ENCODE measurements around the gene CCM2.

CCM2 gene

GRCh38 chr7:44959433-44959951 lies 40.5 kb upstream of the CCM2 start:
- no peak for TF ChIP-seq CTCF (IDR thresholded peaks at IDR 0.05)
- Histone ChIP-seq H3K36me3 (no peaks in the 10 kb centered on the region), H3K4me1 (peaks cover 0 to 14% (median 12%) of the 10 kb centered on the region in 4 donors), H3K27me3 (peaks cover 0 to 35% of the 10 kb centered on the region in 2 donors), H3K27ac (no peak overlapping the region), H3K9me3 (no peaks in the 10 kb centered on the region), H3K4me3 (no peak overlapping the region)
- intact Hi-C loops (cut with DNase I; ENCODE audit: low total_unique reads) = no loop called here
- peak in 1 of 2 donors; percentile 29 for DNase-seq

GRCh38 chr7:44960011-44960580 lies 39.9 kb upstream of the CCM2 start:
- H3K4me1 ChIP-seq = peaks cover 0 to 14% (median 12%) of the 10 kb centered on the region in 4 donors
- no peaks in the 10 kb centered on the region for H3K36me3 ChIP-seq
- DNase-seq = peak in 1 of 2 donors; percentile 44
- intact Hi-C loops (cut with DNase I; ENCODE audit: low total_unique reads) = loop anchor here (10.0 kb wide), 1 partner anchor 175 kb away; no protein-coding TSS in a partner anchor
- H3K27ac ChIP-seq = no peak overlapping the region
- H3K4me3 ChIP-seq = no peak overlapping the region
- TF ChIP-seq CTCF (IDR thresholded peaks at IDR 0.05) = no peak
- H3K27me3 ChIP-seq = peaks cover 0 to 36% of the 10 kb centered on the region in 2 donors
- H3K9me3 ChIP-seq = no peaks in the 10 kb centered on the region

GRCh38 chr7:44961844-44962482 lies 38.0 kb upstream of the CCM2 start:
- H3K27ac ChIP-seq = no peak overlapping the region
- peak overlapping the region in 1 of 2 donors; percentile 54 for H3K4me3 ChIP-seq
- TF ChIP-seq CTCF (IDR thresholded peaks at IDR 0.05) = no peak
- peaks cover 0 to 14% (median 12%) of the 10 kb centered on the region in 4 donors for H3K4me1 ChIP-seq
- H3K27me3 ChIP-seq = peaks cover 0 to 39% of the 10 kb centered on the region in 2 donors
- intact Hi-C loops (cut with DNase I; ENCODE audit: low total_unique reads) = loop anchor here (10.0 kb wide), 1 partner anchor 173 kb away; no protein-coding TSS in a partner anchor
- no peaks in the 10 kb centered on the region for H3K36me3 ChIP-seq
- DNase-seq = no peak
- H3K9me3 ChIP-seq = no peaks in the 10 kb centered on the region

GRCh38 chr7:44962483-44963251 lies 37.3 kb upstream of the CCM2 start:
- Histone ChIP-seq H3K36me3 (no peaks in the 10 kb centered on the region), H3K4me3 (peak overlapping the region; percentile 35 to 54), H3K27ac (no peak overlapping the region), H3K4me1 (peaks cover 0 to 14% (median 12%) of the 10 kb centered on the region in 4 donors), H3K9me3 (no peaks in the 10 kb centered on the region), H3K27me3 (peaks cover 0 to 39% of the 10 kb centered on the region in 2 donors)
- TF ChIP-seq CTCF (IDR thresholded peaks at IDR 0.05) = no peak
- intact Hi-C loops (cut with DNase I; ENCODE audit: low total_unique reads) = loop anchor here (10.0 kb wide), 1 partner anchor 172 kb away; no protein-coding TSS in a partner anchor
- DNase-seq = peak in 1 of 2 donors; percentile 65

All from tibial artery (tissue), 4 donors.